ENCODE results near the gene EMILIN3.

- no peak for TF ChIP-seq GATA2 (IDR thresholded peaks at IDR 0.05; ENCODE audit: low read depth, low read length)
- no peak for TF ChIP-seq GATA3 (IDR thresholded peaks at IDR 0.05; ENCODE audit: low read depth, low read length)
These were observed 14.1 kb upstream of the EMILIN3 start for GRCh38 chr20:41380551-41381193.

Measured in SH-SY5Y (cell line).